RCC 7860 (cell line): ENCODE measurements around the gene BRI3BP.
"Not testable (repeated sequence)": the region's sequence is repeated elsewhere in the genome, so short reads cannot be mapped to it uniquely, and the experiment has no call there.

Experiments used
- DNase-seq: peaks from one replicate; pipeline ENCODE4 v3.0.0-alpha.2; 2015; ENCODE audit warnings: low spot score
- FAIRE-seq: peaks from 2 replicates; lab custom pipeline; 2012; peaks lifted over from hg19 to GRCh38; lab: Jason Lieb, UNC

Gene BRI3BP

GRCh38 chr12:124972211-124972610 is 21.2 kb upstream of the BRI3BP start:
- no peak for DNase-seq
- FAIRE-seq = no peak

DNA sequence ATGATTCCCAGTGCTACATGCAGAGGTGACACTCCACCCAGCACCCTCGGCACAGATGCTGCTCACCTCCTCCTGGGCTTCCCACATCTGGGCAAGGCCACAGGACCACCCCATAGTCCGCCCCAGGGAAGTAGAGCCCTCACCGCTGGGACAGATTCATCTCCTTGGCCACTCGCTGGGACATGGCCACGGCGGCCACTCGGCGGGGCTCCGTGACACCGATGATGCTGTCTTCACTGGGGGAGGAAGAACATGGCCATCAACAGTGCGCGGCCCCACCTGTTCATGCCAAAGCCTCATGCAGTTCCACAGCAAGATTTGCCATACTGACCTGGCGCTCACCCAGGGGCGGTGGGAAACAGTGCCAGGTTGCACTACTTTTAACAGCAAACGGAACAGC is 18.2 kb upstream of the BRI3BP start:
- DNase-seq = no peak
- FAIRE-seq = no peak

DNA sequence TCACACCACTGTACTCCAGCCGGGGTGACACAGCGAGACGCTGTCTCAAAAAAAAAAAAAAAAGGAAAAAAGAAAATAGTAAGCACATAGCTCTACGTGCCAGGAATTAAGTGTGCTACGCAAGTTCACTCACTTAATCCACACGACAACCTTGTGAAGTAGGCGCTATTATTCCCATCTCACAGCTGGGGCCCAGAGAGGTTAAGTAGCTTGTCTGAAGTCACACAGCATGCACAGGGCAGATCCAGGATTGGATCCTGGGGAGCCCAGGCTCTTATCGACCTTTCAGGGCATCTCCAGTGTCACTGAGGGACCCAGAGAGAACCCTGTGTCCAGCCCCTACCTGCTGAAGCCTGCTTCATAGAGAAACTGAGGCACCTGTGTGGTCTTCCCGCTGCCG is 16.4 kb upstream of the BRI3BP start:
- no peak for FAIRE-seq
- DNase-seq = no peak

- DNase-seq (no peak), FAIRE-seq (no peak)
Observed at GRCh38 chr12:124979568-124979967, 13.9 kb upstream of the BRI3BP start.

GRCh38 chr12:124980098-124980892 is 13.2 kb upstream of the BRI3BP start:
- DNase-seq (no peak), FAIRE-seq (no peak)

DNA sequence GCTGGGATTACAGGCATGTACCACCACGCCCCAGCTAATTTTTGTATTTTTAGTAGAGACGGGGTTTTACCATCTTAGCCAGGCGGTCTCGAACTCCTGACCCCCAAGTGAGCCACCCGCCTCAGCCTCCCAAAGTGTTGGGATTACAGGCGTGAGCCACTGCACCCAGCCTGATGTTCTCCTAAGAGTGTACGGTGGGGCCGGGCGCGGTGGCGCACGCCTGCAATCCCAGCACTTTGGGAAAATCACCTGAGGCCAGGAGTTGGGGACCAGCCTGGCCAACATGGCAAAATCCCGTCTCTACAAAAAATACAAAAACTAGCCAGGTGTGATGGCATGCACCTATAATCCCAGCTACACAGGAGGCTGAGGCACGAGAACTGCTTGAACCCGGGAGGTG is 6.6 kb upstream of the BRI3BP start:
- FAIRE-seq, DNase-seq: not testable (repeated sequence)

- FAIRE-seq (no peak), DNase-seq (peak; percentile 70)
Observed at GRCh38 chr12:124992874-124993625, 395 bp upstream of the BRI3BP start.

DNA sequence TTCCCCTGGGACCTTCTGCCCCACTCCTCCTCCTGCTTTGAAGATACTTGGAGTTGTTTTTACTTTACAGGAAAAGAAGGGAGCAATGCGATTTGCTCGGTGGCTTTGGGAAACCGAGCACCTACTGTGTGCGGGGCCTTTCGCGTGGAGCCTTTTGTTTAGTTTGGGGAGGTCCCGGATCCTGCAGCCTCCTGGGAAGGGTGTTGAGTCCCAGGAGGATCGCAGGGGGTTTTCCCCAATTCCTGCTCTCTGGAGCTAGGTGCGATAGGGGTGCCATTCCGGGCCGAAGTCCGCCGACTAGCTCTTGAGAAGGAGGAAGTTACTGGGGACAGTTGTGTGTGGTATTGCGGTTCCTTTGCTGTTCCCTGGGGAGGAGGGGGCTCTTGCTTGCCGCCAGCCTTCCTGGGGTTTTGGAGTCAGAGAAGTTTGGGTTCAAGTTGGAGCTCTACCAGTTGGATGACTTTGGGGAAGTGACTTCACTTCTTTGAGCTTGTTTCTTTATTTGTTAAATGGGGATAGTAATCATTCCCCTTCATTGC is 1.1 kb downstream of the BRI3BP start:
- no peak for FAIRE-seq
- no peak for DNase-seq

- FAIRE-seq (no peak), DNase-seq (no peak)
Observed at GRCh38 chr12:124995200-124995961, 1.9 kb downstream of the BRI3BP start.

- DNase-seq = no peak
- no peak for FAIRE-seq
Observed at GRCh38 chr12:124998705-124999104, 5.3 kb downstream of the BRI3BP start.

DNA sequence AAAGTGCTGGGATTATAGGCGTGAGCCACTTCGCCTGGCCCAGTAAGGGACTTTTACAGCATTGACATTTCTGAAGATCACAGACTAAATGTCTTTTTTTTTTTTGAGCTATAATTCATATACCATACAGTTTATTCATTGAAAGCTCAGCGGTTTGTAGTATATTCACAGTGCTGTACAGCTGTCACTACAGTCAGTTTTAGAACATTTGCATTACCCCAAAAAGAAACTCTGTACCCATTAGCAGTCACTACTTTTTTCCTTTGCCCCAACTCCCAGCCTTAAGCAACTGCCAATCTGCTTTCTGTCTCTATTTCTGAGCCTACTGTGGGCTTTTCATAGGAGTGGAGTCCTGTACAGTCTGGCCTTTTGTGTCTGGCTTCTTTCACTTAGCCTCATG is 8.2 kb downstream of the BRI3BP start:
- DNase-seq = no peak

DNA sequence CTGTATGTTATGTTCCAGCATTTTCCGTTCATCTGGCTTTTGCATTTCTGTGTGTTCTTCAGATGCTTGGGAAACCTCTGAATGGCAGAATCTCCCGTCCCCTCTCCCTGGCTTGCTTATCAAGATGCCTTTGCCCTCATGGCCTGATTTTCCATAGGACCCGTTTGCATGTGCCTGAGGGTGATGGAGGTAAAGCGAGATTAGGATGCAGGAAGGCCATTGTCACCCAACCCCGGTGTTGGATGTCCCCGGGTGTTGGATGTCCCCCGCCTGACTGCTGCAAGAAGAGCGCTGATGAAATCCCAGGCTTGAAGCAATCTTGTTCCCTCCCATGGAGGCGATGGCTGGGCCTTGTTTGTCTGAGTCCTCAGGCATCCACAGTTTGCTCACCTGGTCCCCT is 9.6 kb downstream of the BRI3BP start:
- FAIRE-seq = no peak
- no peak for DNase-seq

More for the DNA sequence above, 8.2 kb downstream of the BRI3BP start:
- no peak for FAIRE-seq

DNA sequence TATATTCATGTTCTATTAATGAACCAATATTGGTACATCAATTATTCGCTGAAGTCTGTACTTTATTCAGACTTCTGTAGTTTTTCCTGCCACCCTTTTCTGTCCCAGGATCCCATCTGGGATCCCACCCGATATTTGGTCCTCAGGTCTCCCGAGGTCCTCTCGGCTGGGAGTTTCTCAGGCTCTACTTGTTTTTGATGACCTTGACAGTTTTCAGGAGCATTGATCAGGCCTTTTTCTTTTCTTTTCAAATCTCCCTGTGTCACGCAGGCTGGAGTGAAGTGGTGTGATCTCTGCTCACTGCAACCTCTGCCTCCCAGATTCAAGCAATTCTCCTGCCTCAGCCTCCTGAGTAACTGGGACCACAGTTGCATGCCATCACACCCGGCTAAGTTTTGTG is 11.2 kb downstream of the BRI3BP start:
- DNase-seq (no peak), FAIRE-seq (no peak)

- FAIRE-seq = no peak
- DNase-seq = no peak
Observed at GRCh38 chr12:125005652-125006051, 12.2 kb downstream of the BRI3BP start.

GRCh38 chr12:125006365-125006764 is 12.9 kb downstream of the BRI3BP start:
- DNase-seq (no peak), FAIRE-seq (no peak)

GRCh38 chr12:125013816-125014442 is 20.5 kb downstream of the BRI3BP start:
- DNase-seq (no peak), FAIRE-seq (no peak)

- DNase-seq (no peak), FAIRE-seq (no peak)
Observed at GRCh38 chr12:125014526-125014925, 21.1 kb downstream of the BRI3BP start.

DNA sequence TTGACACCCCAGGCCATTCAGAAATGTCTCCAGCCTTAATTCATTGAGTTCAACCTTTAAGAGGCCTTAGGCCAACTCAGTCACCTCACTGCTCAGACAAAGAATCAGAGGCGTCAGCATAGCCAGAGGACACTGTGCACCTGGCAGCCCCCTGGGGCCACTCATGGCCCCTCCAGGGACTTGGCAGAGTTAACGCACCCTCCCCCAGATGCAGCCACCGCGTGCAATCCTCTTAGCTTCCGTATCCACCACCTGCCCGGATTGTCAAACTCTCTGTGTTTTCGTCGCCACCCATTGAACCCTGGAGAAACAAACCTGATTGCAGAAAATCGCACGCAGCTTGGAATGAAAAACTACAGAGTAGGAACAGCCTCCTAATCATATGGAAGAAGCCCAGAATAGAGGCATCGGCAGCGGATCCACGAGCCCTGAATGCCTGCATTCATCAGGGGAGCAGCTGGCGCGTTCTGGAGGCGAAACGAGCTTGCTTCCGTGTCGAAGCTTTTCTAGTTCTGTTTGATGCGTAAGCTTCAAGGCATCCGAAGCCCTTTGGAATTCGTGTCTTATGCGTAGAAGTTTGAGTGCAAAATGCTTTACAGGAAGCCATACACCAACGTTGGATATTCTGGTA is 22.4 kb downstream of the BRI3BP start:
- FAIRE-seq = no peak
- no peak for DNase-seq

DNA sequence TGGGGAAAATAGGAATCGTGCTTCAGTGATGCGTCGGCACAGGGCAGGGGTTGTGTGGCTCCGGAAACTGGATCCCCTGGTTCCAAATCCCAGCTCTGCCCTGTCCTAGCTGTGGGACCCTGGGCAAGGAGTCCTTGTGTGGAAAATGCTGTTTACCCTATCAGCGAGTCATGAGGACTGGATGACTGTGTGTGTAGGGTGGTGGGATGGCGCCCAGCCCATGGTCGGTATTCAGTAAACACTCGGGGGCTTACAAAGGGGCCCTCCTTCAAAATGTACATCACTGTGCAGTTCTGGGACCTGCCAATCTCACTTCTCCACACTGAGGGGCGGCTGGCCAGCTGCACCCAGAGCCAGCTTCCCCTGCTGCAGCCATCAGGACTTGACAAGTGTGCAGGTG is 24.4 kb downstream of the BRI3BP start:
- FAIRE-seq (no peak), DNase-seq (no peak)

GRCh38 chr12:125018356-125018755 is 24.9 kb downstream of the BRI3BP start:
- FAIRE-seq = no peak
- no peak for DNase-seq
